ENCODE data around the gene NANP.

DNA sequence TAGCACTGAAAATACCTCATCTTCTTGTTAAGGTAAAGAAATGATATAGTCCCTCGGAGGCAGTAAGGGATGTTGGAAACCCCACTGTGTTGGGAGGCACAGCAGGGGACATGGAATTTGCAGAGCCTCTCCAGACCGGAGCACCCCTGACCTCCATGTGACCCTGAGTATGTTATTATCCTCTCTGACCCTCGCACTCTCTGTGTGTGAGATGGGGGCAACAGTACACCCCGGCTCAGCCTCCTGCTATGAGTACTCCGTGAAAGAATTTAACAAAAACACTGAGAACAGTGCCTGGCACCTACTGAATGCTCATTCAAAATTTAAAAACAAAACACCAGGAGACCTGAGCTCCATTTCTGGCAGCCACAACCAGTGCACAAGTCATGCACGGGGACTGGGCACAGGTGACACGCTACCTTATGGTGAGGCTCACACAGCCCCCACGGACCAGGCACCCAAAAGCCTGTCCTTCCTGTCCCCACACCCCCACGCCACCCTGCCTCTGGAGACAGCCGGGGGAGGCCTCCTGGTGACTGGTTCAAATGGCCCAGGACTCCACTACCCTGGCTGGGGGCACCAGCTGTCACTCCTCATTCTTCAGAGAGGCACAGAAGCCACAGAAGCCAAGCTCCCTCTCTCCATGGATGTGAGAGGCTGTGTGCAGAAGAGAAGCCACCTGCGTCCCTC, 44.6 kb downstream of the NANP start:
- no peak for TF ChIP-seq CTCF (IDR thresholded peaks at IDR 0.05; ENCODE audit: low read depth, low read length)
- TF ChIP-seq EZH2phosphoT487 (IDR thresholded peaks at IDR 0.05; ENCODE audit: low read depth), result no peak

Data from OCI-LY3 (cell line).